ENCODE measurements around the gene CMTM2. TPM values are rescaled to one million over a fixed set of nuclear protein-coding genes. Genes with fewer than 3 reads are reported as not detected.

CMTM2 gene
- total and polyA plus RNA-seq, 2 donors (not counting 1 experiment from before 2014, with no cell fraction given) = not detected

DNA sequence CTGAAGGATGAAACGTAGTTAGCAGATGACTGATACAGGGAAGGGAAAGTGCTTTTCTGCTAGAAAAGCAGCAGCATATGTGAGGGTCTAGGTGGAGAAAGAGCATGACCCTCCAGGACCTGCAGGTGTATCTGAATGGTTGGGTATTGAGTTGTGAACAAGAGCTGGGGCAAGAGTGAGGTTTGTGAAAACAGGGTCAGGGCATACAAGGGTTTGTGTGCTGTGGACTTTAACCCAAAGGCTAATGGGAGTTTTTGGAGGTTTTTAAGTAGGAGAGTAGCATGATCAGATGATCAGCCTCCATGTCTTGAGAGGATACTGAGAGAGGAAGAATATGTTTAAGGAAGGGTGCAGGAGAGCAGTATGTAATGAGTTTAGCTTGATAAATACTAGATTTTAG, 19.2 kb upstream of the CMTM2 start:
- H3K9me3 ChIP-seq (ENCODE audit: control insufficient read depth, insufficient read depth, low read depth, low read length) = no peaks in the 10 kb centered on the region
- H4K20me1 ChIP-seq (ENCODE audit: control insufficient read depth, extremely low read depth, insufficient read depth, low read length) = no peaks in the 10 kb centered on the region
- no peak overlapping the region for H3K4me2 ChIP-seq (ENCODE audit: extremely low read depth, insufficient read depth, low read length)
- no peak overlapping the region for H2AFZ ChIP-seq (ENCODE audit: low read length)
- no peak overlapping the region for H3K4me3 ChIP-seq (replicated peaks in 1 of 4; ENCODE audit: control extremely low read depth in 1 of 4, insufficient read depth in 1 of 4, low read depth in 3 of 4, low read length in 4 of 4)
- no peaks in the 10 kb centered on the region for H3K4me1 ChIP-seq (ENCODE audit: control insufficient read depth, extremely low read depth, insufficient read depth, low read length)
- H3K27ac ChIP-seq (ENCODE audit: insufficient read depth, low read length) = no peak overlapping the region
- no peaks in the 10 kb centered on the region for H3K79me2 ChIP-seq (ENCODE audit: control insufficient read depth, insufficient read depth, low read length)
- no peak for TF ChIP-seq EZH2 (IDR thresholded peaks at IDR 0.05; ENCODE audit: low read length, missing control alignments)
- TF ChIP-seq CTCF (conservative IDR thresholded peaks at IDR 0.05 in 1 of 2, IDR thresholded peaks at IDR 0.05 in 1 of 2; ENCODE audit: low read depth in 1 of 2, low read length in 2 of 2) = no peak
- H3K9ac ChIP-seq (ENCODE audit: insufficient read depth, low read length) = no peak overlapping the region
- peaks cover 3% of the 10 kb centered on the region for H3K36me3 ChIP-seq (ENCODE audit: control insufficient read depth, insufficient read depth, low read length)
- H3K27me3 ChIP-seq (ENCODE audit: control insufficient read depth, insufficient read depth, low read length) = no peaks in the 10 kb centered on the region
- no peak for DNase-seq (ENCODE audit: low read depth in 2 of 2)

DNA sequence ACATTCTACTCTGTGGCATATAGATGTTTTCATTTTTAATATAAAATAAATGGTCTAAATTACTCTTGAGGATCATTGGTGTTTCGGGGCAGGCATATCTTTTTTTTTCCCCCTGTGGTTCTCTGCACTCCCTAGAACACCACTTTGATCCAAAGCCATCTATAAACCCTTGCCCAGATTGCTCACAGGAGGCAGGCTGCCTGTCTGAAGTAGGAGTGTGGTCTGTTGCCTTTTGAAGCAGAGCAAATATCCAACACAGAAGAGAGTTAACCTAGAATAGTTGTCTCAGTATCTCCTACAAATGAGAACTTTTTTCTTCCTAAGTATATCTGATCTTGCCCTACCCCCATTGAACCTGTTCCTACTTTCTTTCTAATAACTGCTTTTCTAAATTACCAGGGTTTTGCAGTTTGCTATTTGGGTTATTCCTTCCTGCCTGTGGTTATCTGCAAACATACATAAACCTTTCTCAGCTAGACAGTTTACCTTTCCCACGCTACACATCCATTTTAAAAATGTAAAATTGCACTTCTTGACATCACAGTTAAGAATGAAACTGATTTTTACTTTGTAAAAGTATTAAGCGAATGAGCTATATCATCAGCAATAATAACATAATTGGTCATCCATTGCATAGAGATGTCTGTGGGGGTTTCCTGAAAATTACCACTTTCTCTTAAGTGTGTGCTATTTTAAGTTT, 17.7 kb upstream of the CMTM2 start:
- no peaks in the 10 kb centered on the region for H3K9me3 ChIP-seq (ENCODE audit: control insufficient read depth, insufficient read depth, low read depth, low read length)
- H2AFZ ChIP-seq (ENCODE audit: low read length) = no peak overlapping the region
- no peaks in the 10 kb centered on the region for H3K79me2 ChIP-seq (ENCODE audit: control insufficient read depth, insufficient read depth, low read length)
- no peaks in the 10 kb centered on the region for H3K27me3 ChIP-seq (ENCODE audit: control insufficient read depth, insufficient read depth, low read length)
- H4K20me1 ChIP-seq (ENCODE audit: control insufficient read depth, extremely low read depth, insufficient read depth, low read length) = no peaks in the 10 kb centered on the region
- DNase-seq (ENCODE audit: low read depth in 2 of 2) = no peak
- H3K4me1 ChIP-seq (ENCODE audit: control insufficient read depth, extremely low read depth, insufficient read depth, low read length) = no peaks in the 10 kb centered on the region
- no peak overlapping the region for H3K9ac ChIP-seq (ENCODE audit: insufficient read depth, low read length)
- TF ChIP-seq EZH2 (IDR thresholded peaks at IDR 0.05; ENCODE audit: low read length, missing control alignments) (no peak), CTCF (conservative IDR thresholded peaks at IDR 0.05 in 1 of 2, IDR thresholded peaks at IDR 0.05 in 1 of 2; ENCODE audit: low read depth in 1 of 2, low read length in 2 of 2) (no peak)
- no peak overlapping the region for H3K27ac ChIP-seq (ENCODE audit: insufficient read depth, low read length)
- no peak overlapping the region for H3K4me3 ChIP-seq (replicated peaks in 1 of 4; ENCODE audit: control extremely low read depth in 1 of 4, insufficient read depth in 1 of 4, low read depth in 3 of 4, low read length in 4 of 4)
- peaks cover 6% of the 10 kb centered on the region for H3K36me3 ChIP-seq (ENCODE audit: control insufficient read depth, insufficient read depth, low read length)
- no peak overlapping the region for H3K4me2 ChIP-seq (ENCODE audit: extremely low read depth, insufficient read depth, low read length)

DNA sequence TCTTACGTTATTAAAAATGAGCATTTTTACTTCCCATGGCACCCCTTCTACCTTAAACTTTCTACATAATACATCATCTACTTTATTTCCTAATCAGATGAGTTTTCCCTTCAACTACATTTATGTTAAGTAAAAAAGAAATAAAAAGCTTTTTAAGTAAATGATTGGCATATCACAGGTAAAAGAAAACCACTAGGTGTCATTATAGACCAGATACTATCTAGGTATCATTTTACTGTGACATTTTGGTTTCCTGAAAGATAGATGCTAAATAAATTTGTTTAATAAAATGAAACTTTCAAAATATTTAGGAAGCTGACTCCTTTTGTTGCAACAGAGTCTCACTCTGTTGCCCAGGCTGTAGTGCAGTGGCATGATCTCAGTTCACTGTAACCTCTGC, 16.9 kb upstream of the CMTM2 start:
- Histone ChIP-seq H3K27ac (ENCODE audit: insufficient read depth, low read length) (no peak overlapping the region), H3K79me2 (ENCODE audit: control insufficient read depth, insufficient read depth, low read length) (no peaks in the 10 kb centered on the region), H3K36me3 (ENCODE audit: control insufficient read depth, insufficient read depth, low read length) (peaks cover 9% of the 10 kb centered on the region), H3K9ac (ENCODE audit: insufficient read depth, low read length) (no peak overlapping the region), H2AFZ (ENCODE audit: low read length) (no peak overlapping the region), H3K4me2 (ENCODE audit: extremely low read depth, insufficient read depth, low read length) (no peak overlapping the region), H3K27me3 (ENCODE audit: control insufficient read depth, insufficient read depth, low read length) (no peaks in the 10 kb centered on the region), H4K20me1 (ENCODE audit: control insufficient read depth, extremely low read depth, insufficient read depth, low read length) (no peaks in the 10 kb centered on the region), H3K9me3 (ENCODE audit: control insufficient read depth, insufficient read depth, low read depth, low read length) (no peaks in the 10 kb centered on the region), H3K4me1 (ENCODE audit: control insufficient read depth, extremely low read depth, insufficient read depth, low read length) (no peaks in the 10 kb centered on the region), H3K4me3 (replicated peaks in 1 of 4; ENCODE audit: control extremely low read depth in 1 of 4, insufficient read depth in 1 of 4, low read depth in 3 of 4, low read length in 4 of 4) (no peak overlapping the region)
- DNase-seq (ENCODE audit: low read depth in 2 of 2) = no peak
- TF ChIP-seq EZH2 (IDR thresholded peaks at IDR 0.05; ENCODE audit: low read length, missing control alignments) (no peak), CTCF (conservative IDR thresholded peaks at IDR 0.05 in 1 of 2, IDR thresholded peaks at IDR 0.05 in 1 of 2; ENCODE audit: low read depth in 1 of 2, low read length in 2 of 2) (no peak)

All from fibroblast of lung (primary cell).